DMS153 treated with DMSO at 0.1 percent for 48 hours (cell line): ENCODE results near the gene BRCA1.
"Not testable (repeated sequence)": the region's sequence is repeated elsewhere in the genome, so short reads cannot be mapped to it uniquely, and the experiment has no call there.

ENCODE experiments used
- DNase-seq: peaks from one replicate; lab custom pipeline; 2025; ENCODE audit not compliant: unreplicated experiment; lab: John Stamatoyannopoulos, UW

Gene BRCA1

GRCh38 chr17:43070257-43070656 is 54.9 kb downstream of the BRCA1 start:
- DNase-seq: no peak

- DNase-seq: no peak
Observed at GRCh38 chr17:43069368-43069898, 55.7 kb downstream of the BRCA1 start.

- no peak for DNase-seq
Observed at GRCh38 chr17:43068570-43069367, 56.4 kb downstream of the BRCA1 start.

- DNase-seq: no peak
Observed at GRCh38 chr17:43062984-43063638, 62.1 kb downstream of the BRCA1 start.

- no peak for DNase-seq
Observed at GRCh38 chr17:43056051-43056450, 69.1 kb downstream of the BRCA1 start.

GRCh38 chr17:43053008-43053407 is 72.2 kb downstream of the BRCA1 start:
- DNase-seq: not testable (repeated sequence)

- DNase-seq: no peak
Observed at GRCh38 chr17:43051969-43052368, 73.2 kb downstream of the BRCA1 start.

- no peak for DNase-seq
Observed at GRCh38 chr17:43044024-43044423, 81.1 kb downstream of the BRCA1 start.

- DNase-seq: no peak
Observed at GRCh38 chr17:43043307-43043706, 81.9 kb downstream of the BRCA1 start.

- DNase-seq: no peak
Observed at GRCh38 chr17:43042025-43042628, 83.0 kb downstream of the BRCA1 start.

GRCh38 chr17:43040655-43041054 is 84.5 kb downstream of the BRCA1 start:
- no peak for DNase-seq

- no peak for DNase-seq
Observed at GRCh38 chr17:43039646-43040045, 85.5 kb downstream of the BRCA1 start.

GRCh38 chr17:43034894-43035293 is 90.3 kb downstream of the BRCA1 start:
- no peak for DNase-seq

- no peak for DNase-seq
Observed at GRCh38 chr17:43033948-43034881, 90.9 kb downstream of the BRCA1 start.

GRCh38 chr17:43031666-43032065 is 93.5 kb downstream of the BRCA1 start:
- DNase-seq: no peak

GRCh38 chr17:43030137-43030767 is 94.9 kb downstream of the BRCA1 start:
- no peak for DNase-seq

GRCh38 chr17:43028221-43028861 is 96.8 kb downstream of the BRCA1 start:
- DNase-seq: no peak

- DNase-seq: no peak
Observed at GRCh38 chr17:43027091-43028032, 97.8 kb downstream of the BRCA1 start.

GRCh38 chr17:43026595-43026994 is 98.6 kb downstream of the BRCA1 start:
- no peak for DNase-seq
